ENCODE data around the gene PADI1. TPM values are rescaled to one million over a fixed set of nuclear protein-coding genes. Genes with fewer than 3 reads are reported as not detected.

PADI1 gene
- total RNA-seq, 1 experiment from 2014 or later = 0.24 TPM

DNA sequence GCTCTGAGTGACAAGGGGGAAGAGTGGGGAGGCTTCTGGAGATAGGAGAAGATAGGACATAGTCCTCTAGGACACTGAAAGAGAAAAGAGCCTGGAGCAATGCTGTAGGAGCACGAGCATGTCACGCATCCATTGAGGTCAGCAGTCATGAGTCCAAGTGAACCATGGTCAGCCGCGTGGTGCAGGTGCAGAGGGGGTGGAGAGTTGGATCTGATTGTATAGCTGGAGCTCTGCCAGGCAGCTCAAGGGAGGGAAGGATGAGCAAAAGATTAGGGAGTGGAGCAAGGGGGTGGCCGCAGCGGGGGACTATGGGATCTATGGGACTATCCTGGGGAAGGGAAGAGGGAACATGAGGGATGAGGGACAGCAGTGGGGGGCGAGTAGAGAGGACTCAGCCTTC is 14.0 kb downstream of the PADI1 start:
- no peak overlapping the region for H2BK5ac ChIP-seq (ENCODE audit: insufficient read length, low read length)
- H3K9me3 ChIP-seq (ENCODE audit: control insufficient read depth, low read depth, low read length) = no peaks in the 10 kb centered on the region
- H3K4me1 ChIP-seq (ENCODE audit: insufficient read depth, low read length) = no peaks in the 10 kb centered on the region
- H2BK15ac ChIP-seq (ENCODE audit: low read depth, low read length) = no peak overlapping the region
- no peak overlapping the region for H3K4ac ChIP-seq (ENCODE audit: low read depth, low read length)
- Mint-ChIP-seq H3K27me3 (ENCODE audit: low read depth) (peaks cover 11% of the 10 kb centered on the region), H3K36me3 (ENCODE audit: insufficient read depth in 1 of 3, low read depth in 3 of 3) (no peaks in the 10 kb centered on the region), H3K4me3 (no peak overlapping the region), H3K4me1 (peaks cover 19 to 24% of the 10 kb centered on the region in 2 experiments), H3K27ac (no peak overlapping the region), H3K9me3 (no peaks in the 10 kb centered on the region)
- H3K14ac ChIP-seq (ENCODE audit: insufficient read depth, low read length) = no peak overlapping the region
- H3K9ac ChIP-seq (ENCODE audit: extremely low read depth, insufficient read length, low read length) = no peak overlapping the region
- no peak overlapping the region for H3T11ph ChIP-seq (ENCODE audit: low read length)
- H4K8ac ChIP-seq (replicated peaks; ENCODE audit: insufficient read length, low read depth, low read length) = no peak overlapping the region
- H2BK120ac ChIP-seq (ENCODE audit: low read depth, low read length, poor library complexity, severe bottlenecking) = no peak overlapping the region
- DNase-seq = no peak
- H3K18ac ChIP-seq (ENCODE audit: insufficient read length, low read depth, low read length) = no peak overlapping the region
- no peak overlapping the region for H3K27ac ChIP-seq (ENCODE audit: insufficient read length, low read depth, low read length)
- no peaks in the 10 kb centered on the region for H4K20me1 ChIP-seq (ENCODE audit: control insufficient read depth, insufficient read depth, insufficient read length)
- no peak overlapping the region for H3K56ac ChIP-seq (ENCODE audit: insufficient read length, low read depth, low read length)
- H3K79me2 ChIP-seq (ENCODE audit: insufficient read depth, low read length) = no peaks in the 10 kb centered on the region
- no peaks in the 10 kb centered on the region for H3K79me1 ChIP-seq (ENCODE audit: insufficient read depth, low read depth, low read length, poor library complexity, severe bottlenecking)
- no peak overlapping the region for H3K4me2 ChIP-seq (ENCODE audit: insufficient read depth, insufficient read length, low read length)
- TF ChIP-seq, protein P1, sequence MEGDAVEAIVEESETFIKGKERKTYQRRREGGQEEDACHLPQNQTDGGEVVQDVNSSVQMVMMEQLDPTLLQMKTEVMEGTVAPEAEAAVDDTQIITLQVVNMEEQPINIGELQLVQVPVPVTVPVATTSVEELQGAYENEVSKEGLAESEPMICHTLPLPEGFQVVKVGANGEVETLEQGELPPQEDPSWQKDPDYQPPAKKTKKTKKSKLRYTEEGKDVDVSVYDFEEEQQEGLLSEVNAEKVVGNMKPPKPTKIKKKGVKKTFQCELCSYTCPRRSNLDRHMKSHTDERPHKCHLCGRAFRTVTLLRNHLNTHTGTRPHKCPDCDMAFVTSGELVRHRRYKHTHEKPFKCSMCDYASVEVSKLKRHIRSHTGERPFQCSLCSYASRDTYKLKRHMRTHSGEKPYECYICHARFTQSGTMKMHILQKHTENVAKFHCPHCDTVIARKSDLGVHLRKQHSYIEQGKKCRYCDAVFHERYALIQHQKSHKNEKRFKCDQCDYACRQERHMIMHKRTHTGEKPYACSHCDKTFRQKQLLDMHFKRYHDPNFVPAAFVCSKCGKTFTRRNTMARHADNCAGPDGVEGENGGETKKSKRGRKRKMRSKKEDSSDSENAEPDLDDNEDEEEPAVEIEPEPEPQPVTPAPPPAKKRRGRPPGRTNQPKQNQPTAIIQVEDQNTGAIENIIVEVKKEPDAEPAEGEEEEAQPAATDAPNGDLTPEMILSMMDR (conservative IDR thresholded peaks at IDR 0.05) = no peak
- no CpG with 5 or more reads among the region's 7 CpGs for WGBS (ENCODE audit: extremely low coverage, insufficient read length, low lambda C conversion rate)
- H2BK20ac ChIP-seq (ENCODE audit: low read depth, low read length, poor library complexity, severe bottlenecking) = no peak overlapping the region
- H4K5ac ChIP-seq (ENCODE audit: insufficient read length, low read depth, low read length) = no peak overlapping the region
- no peaks in the 10 kb centered on the region for H3K23me2 ChIP-seq (ENCODE audit: insufficient read length, low read depth, low read length, poor library complexity, severe bottlenecking)
- H2AK5ac ChIP-seq (ENCODE audit: insufficient read length, low read length) = no peak overlapping the region
- H2BK12ac ChIP-seq (ENCODE audit: insufficient read length, low read depth, low read length) = no peak overlapping the region
- no peak overlapping the region for H4K91ac ChIP-seq (ENCODE audit: insufficient read length, low read depth, low read length)
- H3K27me3 ChIP-seq (ENCODE audit: insufficient read depth, low read length) = no peaks in the 10 kb centered on the region
- no peak overlapping the region for H2AFZ ChIP-seq (ENCODE audit: low read length)
- H3K23ac ChIP-seq (ENCODE audit: insufficient read length, low read depth, low read length) = no peak overlapping the region

Data from H9 (cell line).